Stimulated activated memory B cell treated with anti-CD40 and anti-IgM and Interleukin-4, amounts not matched to agents 10 μg/mL and 1 μg/mL and 100 μg/mL, for 72 hours (primary cell): ENCODE results near the gene PMEL.
A peak's percentile ranks its signal among the peaks of the same experiment; 100 is the strongest.

Source experiments
- ATAC-seq: fragments of 150-1000 bp; cut with Tn5 transposase; 2 replicates; pipeline ENCODE4 v1.10.0; 2021
- H3K27ac Mint-ChIP-seq: one replicate; pipeline ENCODE4 v1.8.0; 2022; ENCODE audit warnings: mild to moderate bottlenecking, mixed read lengths
- H3K27me3 Mint-ChIP-seq: one replicate; pipeline ENCODE4 v1.8.0; 2022; ENCODE audit warnings: mixed read lengths
- H3K36me3 Mint-ChIP-seq: one replicate; pipeline ENCODE4 v1.8.0; 2022; ENCODE audit warnings: mixed read lengths
- H3K4me1 Mint-ChIP-seq: one replicate; pipeline ENCODE4 v1.8.0; 2022; ENCODE audit warnings: mixed read lengths
- H3K4me3 Mint-ChIP-seq: one replicate; pipeline ENCODE4 v1.8.0; 2022; ENCODE audit warnings: mild to moderate bottlenecking, moderate library complexity, mixed read lengths
- H3K9me3 Mint-ChIP-seq: one replicate; pipeline ENCODE4 v1.8.0; 2022; ENCODE audit warnings: mixed read lengths

PMEL gene

DNA sequence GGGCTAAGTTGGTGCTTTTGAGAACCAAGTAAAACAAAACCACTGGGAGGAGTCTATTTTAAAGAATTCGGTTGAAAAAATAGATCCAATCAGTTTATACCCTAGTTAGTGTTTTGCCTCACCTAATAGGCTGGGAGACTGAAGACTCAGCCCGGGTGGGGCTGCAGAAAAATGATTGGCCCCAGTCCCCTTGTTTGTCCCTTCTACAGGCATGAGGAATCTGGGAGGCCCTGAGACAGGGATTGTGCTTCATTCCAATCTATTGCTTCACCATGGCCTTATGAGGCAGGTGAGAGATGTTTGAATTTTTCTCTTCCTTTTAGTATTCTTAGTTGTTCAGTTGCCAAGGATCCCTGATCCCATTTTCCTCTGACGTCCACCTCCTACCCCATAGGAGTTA, 6.2 kb upstream of the PMEL start:
- no peak for ATAC-seq
- H3K9me3 Mint-ChIP-seq, result no peaks in the 10 kb centered on the region
- no peaks in the 10 kb centered on the region for H3K27me3 Mint-ChIP-seq
- peaks cover 37% of the 10 kb centered on the region for H3K4me1 Mint-ChIP-seq
- peaks cover 15% of the 10 kb centered on the region for H3K36me3 Mint-ChIP-seq
- H3K27ac Mint-ChIP-seq, result peak overlapping the region; percentile 12
- no peak overlapping the region for H3K4me3 Mint-ChIP-seq

DNA sequence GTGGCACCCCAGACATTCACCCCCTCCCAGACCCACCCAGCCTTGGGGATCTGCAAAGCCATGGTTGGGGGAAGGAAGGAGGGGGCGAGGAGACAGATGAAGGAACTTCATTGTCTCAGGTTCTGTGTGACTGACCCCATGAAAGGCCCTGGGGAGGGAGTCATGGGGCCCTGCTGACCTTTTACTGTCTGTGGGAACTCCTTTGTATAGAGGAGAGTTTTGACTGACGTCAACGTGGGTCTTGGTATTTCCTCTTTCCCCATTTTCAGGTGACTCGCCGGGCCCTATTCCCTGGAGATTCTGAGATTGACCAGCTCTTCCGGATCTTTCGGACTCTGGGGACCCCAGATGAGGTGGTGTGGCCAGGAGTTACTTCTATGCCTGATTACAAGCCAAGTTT, 4.9 kb upstream of the PMEL start:
- Mint-ChIP-seq H3K27ac (peak overlapping the region; percentile 12), H3K4me3 (peak overlapping the region; percentile 28)
- no peak for ATAC-seq

GRCh38 chr12:55969356-55969755, 3.5 kb upstream of the PMEL start:
- H3K4me1 Mint-ChIP-seq, result peaks cover 51% of the 10 kb centered on the region
- H3K9me3 Mint-ChIP-seq, result no peaks in the 10 kb centered on the region
- H3K27me3 Mint-ChIP-seq, result no peaks in the 10 kb centered on the region
- no peak overlapping the region for H3K4me3 Mint-ChIP-seq
- H3K36me3 Mint-ChIP-seq, result peaks cover 15% of the 10 kb centered on the region
- ATAC-seq, result no peak
- H3K27ac Mint-ChIP-seq, result no peak overlapping the region

More for the DNA sequence above, 4.9 kb upstream of the PMEL start:
- Mint-ChIP-seq H3K9me3 (no peaks in the 10 kb centered on the region), H3K4me1 (peaks cover 44% of the 10 kb centered on the region), H3K27me3 (no peaks in the 10 kb centered on the region), H3K36me3 (peaks cover 15% of the 10 kb centered on the region)

GRCh38 chr12:55966408-55967281, 803 bp upstream of the PMEL start, which contains the start of gene CDK2:
Gene CDK2 (plus strand): TSS chr12:55966830. CDS start chr12:55967009, 179 bp downstream.
- Mint-ChIP-seq H3K9me3 (no peaks in the 10 kb centered on the region), H3K27me3 (no peaks in the 10 kb centered on the region), H3K4me1 (peaks cover 49% of the 10 kb centered on the region), H3K27ac (peak within 1 kb of the TSS; percentile 91), H3K4me3 (peak within 1 kb of the TSS; percentile 98), H3K36me3 (peaks cover 15% of the 10 kb centered on the region)
- ATAC-seq, result peak; percentile 94

DNA sequence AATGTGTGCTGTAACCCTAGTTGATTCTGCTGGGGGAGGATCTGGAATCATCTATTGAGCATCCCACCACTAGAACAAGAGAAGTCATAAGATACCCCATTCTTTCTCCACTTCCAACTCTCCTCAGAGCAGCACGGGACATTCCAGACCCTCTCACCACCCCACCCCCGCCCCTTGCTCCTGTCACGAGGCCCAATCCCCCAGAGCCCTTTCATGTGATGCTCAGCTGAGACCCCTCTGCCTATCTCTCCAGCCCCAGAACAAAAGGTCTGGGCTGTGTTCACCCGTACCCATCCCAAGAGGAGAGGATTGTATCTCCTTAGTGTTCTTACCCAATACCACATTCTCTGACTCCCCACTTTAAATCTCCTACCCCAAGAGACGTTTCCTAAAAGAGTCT, 602 bp downstream of the PMEL start:
- peaks cover 35% of the 10 kb centered on the region for H3K4me1 Mint-ChIP-seq
- no peaks in the 10 kb centered on the region for H3K9me3 Mint-ChIP-seq
- H3K27ac Mint-ChIP-seq, result no peak overlapping the region
- no peak for ATAC-seq
- no peaks in the 10 kb centered on the region for H3K27me3 Mint-ChIP-seq
- H3K36me3 Mint-ChIP-seq, result peaks cover 10% of the 10 kb centered on the region
- H3K4me3 Mint-ChIP-seq, result no peak overlapping the region

- Mint-ChIP-seq H3K27me3 (no peaks in the 10 kb centered on the region), H3K4me1 (peaks cover 33% of the 10 kb centered on the region), H3K9me3 (no peaks in the 10 kb centered on the region), H3K27ac (no peak overlapping the region), H3K4me3 (no peak overlapping the region), H3K36me3 (peaks cover 9% of the 10 kb centered on the region)
- ATAC-seq, result no peak
These were observed 2.1 kb downstream of the PMEL start for GRCh38 chr12:55963760-55964159.

GRCh38 chr12:55957106-55957859, 8.6 kb downstream of the PMEL start:
- Mint-ChIP-seq H3K27ac (peak overlapping the region; percentile 18), H3K9me3 (no peaks in the 10 kb centered on the region), H3K4me3 (no peak overlapping the region), H3K36me3 (peaks cover 19% of the 10 kb centered on the region), H3K4me1 (peaks cover 5% of the 10 kb centered on the region), H3K27me3 (no peaks in the 10 kb centered on the region)
- ATAC-seq, result no peak

DNA sequence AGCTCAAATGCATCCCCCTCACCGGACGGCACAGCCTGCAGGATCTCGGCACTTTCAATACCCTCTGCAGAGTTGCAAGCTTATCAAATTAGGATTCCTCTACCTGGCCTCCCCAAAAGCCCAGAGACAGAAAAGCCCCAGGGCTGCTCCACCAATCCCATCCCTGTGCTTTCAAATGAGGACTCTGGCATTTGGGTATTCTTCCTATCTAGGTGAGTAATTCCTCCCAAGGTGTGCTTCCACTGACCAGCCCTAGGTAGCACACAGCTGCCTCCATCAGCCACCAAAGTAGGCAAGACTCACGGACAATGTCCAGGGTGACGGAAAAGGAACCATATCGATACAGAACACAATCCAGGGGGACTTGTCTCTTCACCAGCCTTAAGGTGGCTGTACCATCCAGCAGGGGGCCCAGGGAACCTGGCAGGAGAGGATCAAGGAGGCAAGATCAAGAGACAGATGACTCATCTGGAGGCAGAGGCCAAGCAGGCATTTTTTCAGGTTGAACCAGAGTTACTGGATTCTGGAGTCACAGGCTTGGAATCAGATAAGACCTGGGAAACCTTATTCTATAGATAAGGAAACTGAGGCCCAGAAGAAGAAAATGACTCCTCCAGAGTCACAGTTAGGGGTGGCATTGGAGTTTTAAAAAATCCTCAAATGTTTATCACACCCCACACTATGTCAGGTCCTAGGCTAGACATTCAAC, 9.9 kb downstream of the PMEL start:
- Mint-ChIP-seq H3K4me3 (no peak overlapping the region), H3K27me3 (no peaks in the 10 kb centered on the region), H3K27ac (peak overlapping the region; percentile 44), H3K9me3 (no peaks in the 10 kb centered on the region), H3K36me3 (peaks cover 31% of the 10 kb centered on the region), H3K4me1 (peaks cover 5% of the 10 kb centered on the region)
- ATAC-seq, result peak; percentile 68

- H3K9me3 Mint-ChIP-seq, result no peaks in the 10 kb centered on the region
- H3K27ac Mint-ChIP-seq, result peak overlapping the region; percentile 44
- H3K4me3 Mint-ChIP-seq, result no peak overlapping the region
- ATAC-seq, result no peak
- no peaks in the 10 kb centered on the region for H3K27me3 Mint-ChIP-seq
- peaks cover 31% of the 10 kb centered on the region for H3K36me3 Mint-ChIP-seq
- H3K4me1 Mint-ChIP-seq, result peaks cover 5% of the 10 kb centered on the region
These were observed 10.5 kb downstream of the PMEL start for GRCh38 chr12:55955344-55955743.

DNA sequence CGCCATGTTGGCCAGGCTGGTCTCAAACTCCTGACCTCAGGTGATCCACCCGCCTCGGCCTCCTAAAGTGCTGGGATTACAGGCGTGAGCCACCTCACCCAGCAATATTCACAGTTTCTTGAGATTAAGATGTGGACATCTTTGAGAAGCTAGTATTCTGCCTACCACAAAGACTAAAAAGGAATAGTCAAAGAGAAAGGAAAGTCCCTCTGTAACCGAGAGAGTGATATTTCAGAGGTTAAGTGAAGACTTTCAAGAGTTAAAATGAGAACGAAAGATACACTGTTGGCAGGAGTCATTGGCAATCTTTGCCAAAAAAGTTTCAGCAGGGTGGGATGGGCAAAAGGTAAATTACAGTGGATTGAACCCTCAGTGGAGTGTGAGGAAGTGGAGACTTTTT, 19.3 kb downstream of the PMEL start:
- Mint-ChIP-seq H3K27me3 (no peaks in the 10 kb centered on the region), H3K4me1 (no peaks in the 10 kb centered on the region), H3K36me3 (peaks cover 65% of the 10 kb centered on the region), H3K27ac (peak overlapping the region; percentile 40), H3K4me3 (no peak overlapping the region), H3K9me3 (no peaks in the 10 kb centered on the region)
- no peak for ATAC-seq

DNA sequence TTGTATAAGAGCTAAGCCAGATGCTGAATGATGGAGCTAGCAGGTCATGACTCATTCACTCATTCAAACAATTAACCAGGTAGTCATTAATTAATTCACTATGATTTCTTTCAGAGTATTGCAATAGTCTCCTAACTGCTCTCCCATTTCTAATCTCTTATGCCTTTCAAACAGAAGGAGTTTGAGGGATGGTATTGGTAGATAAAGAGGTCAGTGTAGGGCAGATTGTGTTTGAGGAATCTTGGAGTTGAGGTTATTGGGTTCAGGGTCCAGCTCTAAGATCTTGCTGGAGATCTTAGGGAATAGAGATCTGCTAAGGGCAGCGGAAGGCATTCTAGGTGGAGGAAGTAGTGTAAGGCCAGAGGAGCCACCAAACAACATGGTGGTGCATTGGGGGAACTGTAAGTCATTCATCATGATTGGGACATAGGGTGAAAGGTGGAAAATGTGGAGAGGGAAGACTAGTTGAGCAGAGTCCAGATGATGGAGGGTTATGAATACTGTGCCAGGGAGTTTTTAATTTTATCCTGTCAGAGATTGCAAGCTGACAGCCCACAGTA, 23.2 kb downstream of the PMEL start:
- Mint-ChIP-seq H3K27ac (no peak overlapping the region), H3K9me3 (no peaks in the 10 kb centered on the region), H3K36me3 (peaks cover 80% of the 10 kb centered on the region), H3K27me3 (no peaks in the 10 kb centered on the region), H3K4me3 (no peak overlapping the region), H3K4me1 (peaks cover 13% of the 10 kb centered on the region)
- no peak for ATAC-seq

DNA sequence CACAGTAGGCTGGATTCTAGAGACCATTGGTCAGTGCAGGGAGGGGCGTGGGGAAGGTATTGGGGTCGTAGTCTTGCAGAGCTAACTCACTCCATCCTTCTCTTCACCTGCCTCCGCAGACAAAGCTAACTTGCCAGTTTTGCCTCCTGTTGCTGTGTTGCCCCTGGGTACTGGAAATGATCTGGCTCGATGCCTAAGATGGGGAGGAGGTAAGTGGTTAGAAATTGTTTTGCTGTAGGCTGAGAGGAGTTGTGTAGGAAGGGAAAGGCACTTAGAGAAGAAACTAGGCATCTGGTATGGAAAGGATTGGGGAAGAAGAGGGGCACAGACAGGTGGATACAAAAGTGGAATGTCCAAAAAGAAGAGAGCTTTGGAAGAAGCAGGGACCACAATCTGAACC, 23.8 kb downstream of the PMEL start:
- Mint-ChIP-seq H3K36me3 (peaks cover 82% of the 10 kb centered on the region), H3K4me1 (peaks cover 18% of the 10 kb centered on the region), H3K27me3 (no peaks in the 10 kb centered on the region), H3K9me3 (no peaks in the 10 kb centered on the region), H3K4me3 (no peak overlapping the region), H3K27ac (no peak overlapping the region)
- no peak for ATAC-seq

- peak; percentile 97 for ATAC-seq
- Mint-ChIP-seq H3K27me3 (no peaks in the 10 kb centered on the region), H3K27ac (peak overlapping the region; percentile 35), H3K4me3 (no peak overlapping the region), H3K9me3 (no peaks in the 10 kb centered on the region), H3K4me1 (peaks cover 29% of the 10 kb centered on the region), H3K36me3 (peaks cover 76% of the 10 kb centered on the region)
These were observed 25.6 kb downstream of the PMEL start for GRCh38 chr12:55940065-55940732.

DNA sequence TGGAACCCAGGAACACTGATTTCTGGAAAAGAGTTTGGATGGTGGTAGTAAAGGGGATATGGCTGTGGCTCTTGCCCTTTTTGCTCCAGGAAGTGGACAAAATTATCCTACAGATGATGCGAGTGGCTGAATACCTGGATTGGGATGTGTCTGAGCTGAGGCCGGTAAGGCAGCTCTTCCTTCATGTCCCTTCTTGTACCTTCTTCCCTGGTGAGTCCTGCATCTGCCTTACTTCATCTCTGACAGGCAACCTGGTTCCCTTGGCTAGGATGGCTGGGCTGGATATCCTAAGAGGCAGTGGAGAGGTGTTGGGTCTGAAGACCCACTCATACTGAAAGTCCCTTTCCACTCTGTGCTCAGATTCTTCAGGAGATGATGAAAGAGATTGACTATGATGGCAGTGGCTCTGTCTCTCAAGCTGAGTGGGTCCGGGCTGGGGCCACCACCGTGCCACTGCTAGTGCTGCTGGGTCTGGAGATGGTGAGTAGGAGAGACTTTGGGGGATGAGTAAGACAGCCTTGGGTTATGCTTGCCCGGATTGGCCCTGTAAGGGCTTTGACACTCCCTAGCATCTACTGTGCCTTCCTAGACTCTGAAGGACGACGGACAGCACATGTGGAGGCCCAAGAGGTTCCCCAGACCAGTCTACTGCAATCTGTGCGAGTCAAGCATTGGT, 26.9 kb downstream of the PMEL start:
- Mint-ChIP-seq H3K36me3 (peaks cover 64% of the 10 kb centered on the region), H3K27me3 (no peaks in the 10 kb centered on the region), H3K27ac (peak overlapping the region; percentile 33), H3K4me3 (no peak overlapping the region), H3K9me3 (no peaks in the 10 kb centered on the region), H3K4me1 (peaks cover 41% of the 10 kb centered on the region)
- ATAC-seq, result no peak
